ENCODE results near the gene SLC25A4. TPM values are rescaled to one million over a fixed set of nuclear protein-coding genes. Genes with fewer than 3 reads are reported as not detected.
"Not testable (repeated sequence)": the region's sequence is repeated elsewhere in the genome, so short reads cannot be mapped to it uniquely, and the experiment has no call there.

Gene SLC25A4
- total and polyA plus RNA-seq, 2 donors = 12.8 to 77.3 TPM

- 75% methylated on average over 11 of the region's 11 CpGs for WGBS
- no peak for DNase-seq (ENCODE audit: extremely low spot score)
- H3K27ac ChIP-seq (ENCODE audit: low read depth) = no peak overlapping the region
Observed at GRCh38 chr4:185110375-185110823, 32.7 kb upstream of the SLC25A4 start.

GRCh38 chr4:185112104-185112503, 31.0 kb upstream of the SLC25A4 start:
- WGBS = 69% methylated on average over 2 of the region's 2 CpGs
- Histone ChIP-seq H3K36me3 (ENCODE audit: insufficient read depth) (no peaks in the 10 kb centered on the region), H3K4me1 (ENCODE audit: insufficient read depth) (no peaks in the 10 kb centered on the region), H3K4me3 (ENCODE audit: low read depth, low read length) (no peak overlapping the region), H3K27ac (ENCODE audit: low read depth) (no peak overlapping the region)
- DNase-seq (ENCODE audit: extremely low spot score) = no peak

More at GRCh38 chr4:185110375-185110823, 32.7 kb upstream of the SLC25A4 start:
- Histone ChIP-seq H3K36me3 (ENCODE audit: insufficient read depth) (no peaks in the 10 kb centered on the region), H3K4me3 (ENCODE audit: low read depth, low read length) (no peak overlapping the region), H3K4me1 (ENCODE audit: insufficient read depth) (no peaks in the 10 kb centered on the region)

- 80% methylated on average over 2 of the region's 2 CpGs for WGBS
- no peaks in the 10 kb centered on the region for H3K4me1 ChIP-seq (ENCODE audit: insufficient read depth)
- no peak for DNase-seq (ENCODE audit: extremely low spot score)
- no peak overlapping the region for H3K27ac ChIP-seq (ENCODE audit: low read depth)
- H3K36me3 ChIP-seq (ENCODE audit: insufficient read depth) = no peaks in the 10 kb centered on the region
- H3K4me3 ChIP-seq (ENCODE audit: low read depth, low read length) = no peak overlapping the region
Observed at GRCh38 chr4:185113340-185113739, 29.7 kb upstream of the SLC25A4 start.

- no peak overlapping the region for H3K27ac ChIP-seq (ENCODE audit: low read depth)
- WGBS = 26% methylated on average over 9 of the region's 9 CpGs
- H3K4me3 ChIP-seq (ENCODE audit: low read depth, low read length) = no peak overlapping the region
- DNase-seq (ENCODE audit: extremely low spot score) = peak; percentile 73
- no peaks in the 10 kb centered on the region for H3K36me3 ChIP-seq (ENCODE audit: insufficient read depth)
- no peaks in the 10 kb centered on the region for H3K4me1 ChIP-seq (ENCODE audit: insufficient read depth)
Observed at GRCh38 chr4:185115827-185116232, 27.2 kb upstream of the SLC25A4 start.

GRCh38 chr4:185117300-185117934, 25.6 kb upstream of the SLC25A4 start:
- Histone ChIP-seq H3K27ac (ENCODE audit: low read depth) (no peak overlapping the region), H3K4me3 (ENCODE audit: low read depth, low read length) (no peak overlapping the region), H3K36me3 (ENCODE audit: insufficient read depth) (no peaks in the 10 kb centered on the region), H3K4me1 (ENCODE audit: insufficient read depth) (no peaks in the 10 kb centered on the region)
- WGBS = 87% methylated on average over 7 of the region's 7 CpGs
- no peak for DNase-seq (ENCODE audit: extremely low spot score)

GRCh38 chr4:185118876-185119275, 24.2 kb upstream of the SLC25A4 start:
- Histone ChIP-seq H3K4me3 (ENCODE audit: low read depth, low read length) (no peak overlapping the region), H3K4me1 (ENCODE audit: insufficient read depth) (no peaks in the 10 kb centered on the region), H3K27ac (ENCODE audit: low read depth) (no peak overlapping the region), H3K36me3 (ENCODE audit: insufficient read depth) (no peaks in the 10 kb centered on the region)
- WGBS = 93% methylated on average over 7 of the region's 7 CpGs
- no peak for DNase-seq (ENCODE audit: extremely low spot score)

GRCh38 chr4:185119467-185119866, 23.6 kb upstream of the SLC25A4 start:
- H3K27ac ChIP-seq (ENCODE audit: low read depth); H3K36me3 ChIP-seq (ENCODE audit: insufficient read depth); DNase-seq (ENCODE audit: extremely low spot score); H3K4me3 ChIP-seq (ENCODE audit: low read depth, low read length); H3K4me1 ChIP-seq (ENCODE audit: insufficient read depth): not testable (repeated sequence)
- WGBS = 87% methylated on average over 5 of the region's 5 CpGs

- DNase-seq (ENCODE audit: extremely low spot score) = no peak
- WGBS = 80% methylated on average over 3 of the region's 3 CpGs
- H3K27ac ChIP-seq (ENCODE audit: low read depth) = no peak overlapping the region
- H3K4me1 ChIP-seq (ENCODE audit: insufficient read depth) = no peaks in the 10 kb centered on the region
- H3K36me3 ChIP-seq (ENCODE audit: insufficient read depth) = no peaks in the 10 kb centered on the region
- H3K4me3 ChIP-seq (ENCODE audit: low read depth, low read length) = no peak overlapping the region
Observed at GRCh38 chr4:185119927-185120630, 23.0 kb upstream of the SLC25A4 start.

- no peak overlapping the region for H3K27ac ChIP-seq (ENCODE audit: low read depth)
- 66% methylated on average over 6 of the region's 6 CpGs for whole genome bisulfite sequencing
- no peaks in the 10 kb centered on the region for H3K4me1 ChIP-seq (ENCODE audit: insufficient read depth)
- H3K36me3 ChIP-seq (ENCODE audit: insufficient read depth) = no peaks in the 10 kb centered on the region
- DNase-seq (ENCODE audit: extremely low spot score) = no peak
- no peak overlapping the region for H3K4me3 ChIP-seq (ENCODE audit: low read depth, low read length)
Observed at GRCh38 chr4:185120631-185120946, 22.5 kb upstream of the SLC25A4 start.

GRCh38 chr4:185122681-185123345, 20.3 kb upstream of the SLC25A4 start:
- Histone ChIP-seq H3K27ac (ENCODE audit: low read depth) (no peak overlapping the region), H3K36me3 (ENCODE audit: insufficient read depth) (no peaks in the 10 kb centered on the region), H3K4me1 (ENCODE audit: insufficient read depth) (no peaks in the 10 kb centered on the region), H3K4me3 (ENCODE audit: low read depth, low read length) (no peak overlapping the region)
- WGBS = 86% methylated on average over 6 of the region's 6 CpGs
- DNase-seq (ENCODE audit: extremely low spot score) = no peak

- WGBS = 60% methylated on average over 3 of the region's 3 CpGs
- DNase-seq (ENCODE audit: extremely low spot score) = no peak
- Histone ChIP-seq H3K4me3 (ENCODE audit: low read depth, low read length) (no peak overlapping the region), H3K4me1 (ENCODE audit: insufficient read depth) (no peaks in the 10 kb centered on the region), H3K36me3 (ENCODE audit: insufficient read depth) (no peaks in the 10 kb centered on the region), H3K27ac (ENCODE audit: low read depth) (no peak overlapping the region)
Observed at GRCh38 chr4:185124006-185124405, 19.1 kb upstream of the SLC25A4 start.

GRCh38 chr4:185127021-185127925, 15.8 kb upstream of the SLC25A4 start:
- no peaks in the 10 kb centered on the region for H3K36me3 ChIP-seq (ENCODE audit: insufficient read depth)
- WGBS = 9% methylated on average over 64 of the region's 64 CpGs
- DNase-seq (ENCODE audit: extremely low spot score) = no peak

More at GRCh38 chr4:185127021-185127925, 15.8 kb upstream of the SLC25A4 start:
- Histone ChIP-seq H3K4me1 (ENCODE audit: insufficient read depth) (no peaks in the 10 kb centered on the region), H3K4me3 (ENCODE audit: low read depth, low read length) (peak overlapping the region; percentile 46), H3K27ac (ENCODE audit: low read depth) (no peak overlapping the region)
